ENCODE measurements around the gene SPX.

SPX gene

GRCh38 chr12:21526053-21526452, at the start of gene SPX:
Gene SPX (plus strand): TSS chr12:21526296. CDS start chr12:21526473, 177 bp downstream.
- no peak for DNase-seq

GRCh38 chr12:21476949-21477348, 49.1 kb upstream of the SPX start:
- DNase-seq = no peak

GRCh38 chr12:21478756-21479455, 47.2 kb upstream of the SPX start:
- DNase-seq = no peak

DNA sequence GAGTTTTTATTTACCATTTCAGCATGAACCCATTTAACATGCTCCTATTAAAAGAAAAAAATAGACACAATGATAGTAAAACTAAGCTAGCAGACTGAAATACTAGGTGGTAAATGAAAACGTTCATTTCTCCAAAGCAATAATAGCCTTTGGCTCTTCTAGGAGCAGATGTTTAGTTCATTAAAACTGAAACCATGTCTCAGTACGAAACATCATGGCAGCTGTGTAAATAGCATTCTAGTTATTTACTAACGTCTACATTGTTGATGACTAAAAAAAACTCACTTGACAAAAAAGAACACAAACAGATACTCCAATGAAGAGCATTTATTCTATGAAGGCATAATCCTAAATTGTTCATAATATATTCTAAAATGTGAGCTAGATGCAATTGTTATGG, 42.6 kb upstream of the SPX start:
- DNase-seq = no peak

GRCh38 chr12:21485998-21486397, 40.1 kb upstream of the SPX start:
- DNase-seq = no peak

DNA sequence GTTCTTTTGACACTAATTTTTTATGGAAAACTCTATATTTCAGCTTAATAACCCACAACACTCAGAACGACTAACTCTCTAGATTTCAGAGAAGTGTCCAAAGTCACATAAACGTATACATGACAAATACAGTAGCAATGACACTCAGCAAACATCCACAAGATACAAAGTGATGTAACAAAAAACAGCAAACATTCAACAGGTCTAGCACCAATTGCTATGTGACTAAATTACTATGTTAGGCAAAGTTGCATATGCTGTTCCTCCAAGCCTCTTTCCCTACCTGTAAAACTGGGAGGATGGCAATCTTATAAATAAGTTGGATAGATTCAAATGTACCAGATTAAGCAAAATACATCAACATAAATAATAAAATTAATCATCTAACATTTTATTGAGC, 26.3 kb upstream of the SPX start:
- no peak for DNase-seq

DNA sequence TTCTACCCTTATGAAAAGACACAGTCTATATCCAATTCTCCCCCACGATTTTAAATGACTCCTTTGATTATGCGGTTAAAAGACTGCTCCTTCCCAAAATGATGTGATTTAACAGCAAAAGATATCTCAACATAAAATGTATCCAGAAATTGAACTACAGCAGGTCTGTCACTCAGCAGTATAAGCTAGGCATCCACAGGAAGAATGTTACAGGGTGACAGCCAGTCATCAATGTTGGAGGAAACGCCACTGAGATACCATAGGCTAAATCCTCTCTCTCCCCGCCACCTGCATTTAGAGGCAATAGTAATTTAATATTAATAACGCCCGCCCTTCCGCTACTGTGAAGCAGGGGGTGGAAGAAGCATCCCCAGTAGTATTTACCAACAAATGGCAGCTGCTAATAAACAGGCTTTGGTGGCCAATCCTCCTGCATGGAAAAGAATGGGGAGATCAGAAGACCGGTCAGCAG, 25.3 kb upstream of the SPX start:
- no peak for DNase-seq

- DNase-seq = peak; percentile 87
Observed at GRCh38 chr12:21501258-21502163, 24.6 kb upstream of the SPX start, which contains the start of the genes GOLT1B and RECQL. Gene GOLT1B (plus strand): TSS chr12:21501789. CDS start chr12:21501924, 135 bp downstream. Gene RECQL (minus strand): TSS chr12:21501635. CDS start chr12:21499570, 2,065 bp downstream.

DNA sequence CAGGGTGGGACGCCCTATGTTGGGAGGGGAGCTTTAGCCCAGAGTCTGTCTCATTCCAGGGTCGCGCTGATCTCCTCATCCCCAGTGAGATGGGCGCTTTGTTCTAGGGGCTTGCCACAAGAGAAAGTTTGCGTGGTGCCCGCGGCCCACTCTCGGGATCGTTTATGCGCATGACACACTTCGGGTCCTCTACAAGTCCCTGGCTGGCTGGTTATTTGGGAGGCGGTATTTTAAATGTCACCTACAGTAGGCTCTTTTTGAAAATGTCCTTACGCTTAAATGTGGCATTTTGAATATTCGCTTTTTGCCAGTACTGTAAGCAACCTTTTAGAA, 24.0 kb upstream of the SPX start:
- no peak for DNase-seq

GRCh38 chr12:21502872-21503271, 23.2 kb upstream of the SPX start:
- no peak for DNase-seq

DNA sequence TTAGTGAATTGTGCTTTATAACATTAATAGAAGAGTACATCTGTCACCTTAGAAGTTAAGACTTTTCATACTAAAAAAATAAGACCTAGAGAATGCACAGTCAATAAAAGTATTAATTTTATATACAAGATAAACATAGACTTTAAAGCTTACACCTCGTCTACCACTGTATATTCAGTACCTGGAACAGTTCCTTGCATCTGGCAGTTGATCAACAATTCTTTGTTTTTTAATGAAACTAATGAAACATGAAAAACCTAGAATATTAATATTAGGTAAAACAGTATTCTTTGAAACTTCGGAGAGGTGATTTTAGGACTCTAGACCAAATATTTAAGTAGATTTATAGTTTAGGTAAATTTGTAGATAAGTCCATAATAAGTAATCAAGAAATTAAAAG, 20.2 kb upstream of the SPX start:
- DNase-seq = no peak

DNA sequence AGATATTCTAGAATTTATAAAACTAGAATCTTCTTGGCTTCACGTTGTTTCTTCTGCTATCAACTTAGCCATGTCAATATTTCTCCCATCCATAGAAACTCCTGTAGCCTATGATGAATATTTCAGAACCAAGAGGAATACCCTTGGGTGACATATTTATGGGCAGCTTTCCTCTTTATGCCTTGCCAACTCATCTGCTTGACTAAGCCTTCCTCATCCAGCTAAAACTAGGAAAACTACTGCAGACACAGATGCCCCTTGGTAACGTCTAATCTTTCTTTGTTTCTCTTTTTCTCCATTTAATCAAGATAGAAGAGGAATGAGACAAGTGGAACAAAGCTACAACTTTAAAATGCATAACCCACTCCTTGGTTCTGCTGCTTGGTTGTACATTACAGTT, 18.2 kb upstream of the SPX start:
- DNase-seq = no peak

DNA sequence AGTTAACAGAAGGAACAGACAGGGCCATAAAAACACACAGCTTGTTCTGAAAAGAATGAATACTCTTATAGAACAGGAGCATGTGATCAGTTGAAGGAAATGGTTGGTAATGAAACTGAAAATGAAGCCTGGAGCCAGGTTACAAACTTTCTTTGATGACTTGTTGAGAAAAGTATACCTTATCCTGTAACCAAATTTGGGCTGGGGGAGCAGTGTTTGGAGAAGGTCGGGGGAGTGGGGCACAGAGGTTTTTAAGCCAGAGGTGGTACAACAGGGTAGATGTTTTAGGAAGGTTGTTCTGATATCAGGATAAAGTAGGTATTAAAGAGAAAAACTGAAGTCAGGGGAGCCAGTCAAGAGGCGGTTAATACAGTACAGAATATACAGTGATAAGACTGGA, 16.3 kb upstream of the SPX start:
- no peak for DNase-seq

GRCh38 chr12:21516281-21516680, 9.8 kb upstream of the SPX start:
- no peak for DNase-seq

GRCh38 chr12:21518451-21518850, 7.6 kb upstream of the SPX start:
- DNase-seq = no peak

GRCh38 chr12:21521541-21521940, 4.6 kb upstream of the SPX start:
- no peak for DNase-seq

GRCh38 chr12:21523148-21523547, 2.9 kb upstream of the SPX start:
- DNase-seq = no peak

- DNase-seq = no peak
Observed at GRCh38 chr12:21526721-21527345, 737 bp downstream of the SPX start.

- peak; percentile 50 for DNase-seq
Observed at GRCh38 chr12:21527451-21528180, 1.5 kb downstream of the SPX start.

DNA sequence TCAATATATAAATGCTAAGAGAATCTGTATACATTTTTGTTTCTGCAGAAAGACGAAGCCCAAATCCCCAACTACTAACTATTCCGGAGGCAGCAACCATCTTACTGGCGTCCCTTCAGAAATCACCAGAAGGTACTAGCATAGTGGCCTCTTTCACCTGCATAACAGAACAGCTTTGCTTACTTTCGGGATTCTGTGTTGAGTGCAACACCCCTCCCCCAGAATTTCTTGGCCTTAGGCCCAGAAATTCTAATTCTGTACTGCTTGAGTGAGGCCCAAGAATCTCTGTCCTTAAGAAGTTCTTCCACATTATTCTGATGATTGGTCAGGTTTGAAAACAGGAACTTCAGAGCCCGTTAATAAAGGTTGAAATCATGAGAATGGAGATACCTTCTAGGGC, 2.9 kb downstream of the SPX start:
- DNase-seq = no peak

GRCh38 chr12:21529456-21529855, 3.4 kb downstream of the SPX start:
- no peak for DNase-seq

DNA sequence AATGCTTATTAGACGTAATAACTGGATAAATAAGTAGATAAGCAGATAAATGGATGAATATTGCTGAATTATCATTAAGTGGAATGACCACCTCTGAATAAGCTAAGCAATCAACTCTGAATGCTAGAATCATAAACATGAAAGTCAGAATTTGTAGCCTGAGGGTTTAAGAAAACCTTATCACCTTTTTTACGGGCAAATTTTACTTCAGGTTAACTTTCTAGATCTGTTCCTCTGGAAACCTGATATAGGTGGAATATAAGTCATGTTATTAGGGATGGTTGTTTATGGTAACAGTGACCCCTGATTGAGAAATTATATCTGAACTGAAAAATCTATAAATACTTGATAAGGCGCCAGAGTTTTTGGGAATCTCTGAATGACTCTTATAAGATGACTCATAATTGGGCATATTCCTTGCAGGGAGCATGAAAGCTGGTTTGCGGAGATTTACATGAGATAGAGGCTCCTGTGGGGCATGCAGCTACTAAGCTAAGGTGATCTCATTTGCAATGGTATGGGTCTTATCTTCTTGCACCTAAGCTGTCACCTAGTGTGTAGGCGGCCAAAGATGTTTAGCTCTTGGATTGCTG, 12.1 kb downstream of the SPX start:
- no peak for DNase-seq

DNA sequence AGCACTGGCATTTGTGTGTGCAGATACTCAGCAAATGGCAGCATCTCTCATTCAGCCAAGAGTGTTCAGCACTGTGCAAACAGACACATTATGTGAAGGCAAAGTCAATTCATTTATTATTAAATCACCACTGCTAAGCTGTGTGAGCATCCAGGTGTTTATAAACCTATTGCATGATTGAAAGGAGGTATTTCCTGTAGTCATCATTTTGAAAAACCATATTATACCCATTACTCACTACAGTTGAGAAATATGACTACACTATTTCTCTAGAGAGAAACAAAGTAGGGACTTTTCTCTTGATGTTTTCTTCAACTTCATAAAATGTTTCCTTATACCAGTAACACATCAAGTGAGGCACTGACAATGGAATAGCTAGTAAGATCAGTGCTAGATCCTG, 13.7 kb downstream of the SPX start:
- no peak for DNase-seq

All from activated gamma-delta T cell treated with Interleukin-2 at 50 U/mL for 16 hours (primary cell).